Esophagus muscularis mucosa (tissue), 4 donors: Measurements from ENCODE around the gene MAGI2. TPM values are rescaled to one million over a fixed set of nuclear protein-coding genes. Genes with fewer than 3 reads are reported as not detected.

ENCODE experiments used
- DNase-seq: peaks from one replicate; pipeline ENCODE4 v3.0.0-alpha.2; 2017; ENCODE audit errors: extremely low spot score
- H3K27ac ChIP-seq, 4 donors: fragments of 200-600 bp; sonication (generic); replicated peaks in 1 of 4; 1 replicate in 3 of 4; 2 replicates in 1 of 4; pipeline ENCODE4 v1.5.1; 2016 to 2019; ENCODE audit warnings: mild to moderate bottlenecking in 1 of 4
- H3K27me3 ChIP-seq, 4 donors: fragments of 200-600 bp; sonication (generic); one replicate each; pipeline versions ENCODE4 v1.5.1 to v1.6.0; 2016 to 2019
- H3K36me3 ChIP-seq, 4 donors: fragments of 200-600 bp; sonication (generic); one replicate each; pipeline ENCODE4 v1.5.1; 2016 to 2019
- H3K4me1 ChIP-seq, 4 donors: fragments of 200-600 bp; sonication (generic); one replicate each; pipeline ENCODE4 v1.5.1; 2016 to 2019
- H3K4me3 ChIP-seq, 4 donors: fragments of 200-600 bp; sonication (generic); 1 replicate in 2 of 4; 2 replicates in 2 of 4; pipeline ENCODE4 v1.5.1; 2016 to 2019; ENCODE audit warnings: mild to moderate bottlenecking in 4 of 4, moderate library complexity in 1 of 4
- H3K9me3 ChIP-seq, 4 donors: fragments of 200-600 bp; sonication (generic); 1 replicate in 3 of 4; 2 replicates in 1 of 4; pipeline ENCODE4 v1.5.1; 2016 to 2019
- CTCF ChIP-seq, 3 experiments: fragments of 200-600 bp in 2 of 3; fragments of 450-650 bp in 1 of 3; sonication (generic) in 2 of 3; IDR thresholded peaks; one replicate each; pipeline ENCODE4 v1.5.1; 2017 to 2019; ENCODE audit warnings: antibody characterized with exemption in 3 of 3, mild to moderate bottlenecking in 2 of 3, moderate library complexity in 1 of 3
- EP300 ChIP-seq: sonication (generic); formaldehyde crosslinking; IDR thresholded peaks from one replicate; pipeline ENCODE4 v1.6.1; 2017; ENCODE audit warnings: antibody characterized with exemption
- POLR2A ChIP-seq: fragments of 450-650 bp; IDR thresholded peaks from one replicate; pipeline ENCODE4 v1.6.1; 2017; ENCODE audit warnings: antibody characterized with exemption, moderate library complexity, mild to moderate bottlenecking, low read depth
- POLR2AphosphoS5 ChIP-seq, 2 donors: sonication (generic); formaldehyde crosslinking; IDR thresholded peaks; one replicate each; pipeline ENCODE4 v1.6.1; 2017; ENCODE audit warnings: antibody characterized with exemption in 2 of 2
- WGBS: methylation state at CpG from one replicate; pipeline ENCODE4 v1.1.5; 2018; 5-methylcytosine and 5-hydroxymethylcytosine counted together
- intact Hi-C: fragments of 100-400 bp; cut with DNase I; formaldehyde crosslinking; loops from one replicate; pipeline ENCODE4 v1.15.1; 2023
- total RNA-seq, 4 donors: library from RNA; depleted of rRNA; stranded (reverse); fragments of >200 nt; gene quantifications; one replicate each; pipeline versions ENCODE4 v1.1.0 to v1.2.1, GENCODE V29; 2016

The MAGI2 gene
- total RNA-seq, 4 donors from 2014 or later, result 14.4 to 22.3 (median 21.2) TPM

- WGBS, result 78% methylated on average over 3 of the region's 3 CpGs
- H3K4me1 ChIP-seq, result no peaks in the 10 kb centered on the region
- no peaks in the 10 kb centered on the region for H3K36me3 ChIP-seq
- no peak overlapping the region for H3K27ac ChIP-seq
- no peak for TF ChIP-seq CTCF (IDR thresholded peaks at IDR 0.05)
- no peak for TF ChIP-seq EP300
- no peak for TF ChIP-seq POLR2AphosphoS5 (IDR thresholded peaks at IDR 0.05)
- no peak for TF ChIP-seq POLR2A
- no peak for DNase-seq
- no peaks in the 10 kb centered on the region for H3K9me3 ChIP-seq
- H3K27me3 ChIP-seq, result no peaks in the 10 kb centered on the region
- intact Hi-C loops, result no loop called here
- no peak overlapping the region for H3K4me3 ChIP-seq
These were observed 393.0 kb downstream of the MAGI2 start for GRCh38 chr7:79060498-79060897.

GRCh38 chr7:79055722-79056415 is 397.6 kb downstream of the MAGI2 start:
- H3K36me3 ChIP-seq, result no peaks in the 10 kb centered on the region
- WGBS, result 88% methylated on average over 6 of the region's 6 CpGs
- H3K27ac ChIP-seq, result no peak overlapping the region
- H3K4me1 ChIP-seq, result no peaks in the 10 kb centered on the region
- intact Hi-C loops, result no loop called here
- no peaks in the 10 kb centered on the region for H3K27me3 ChIP-seq
- TF ChIP-seq POLR2AphosphoS5 (IDR thresholded peaks at IDR 0.05), result no peak
- no peak for TF ChIP-seq EP300
- DNase-seq, result no peak
- H3K9me3 ChIP-seq, result no peaks in the 10 kb centered on the region
- no peak overlapping the region for H3K4me3 ChIP-seq

GRCh38 chr7:79051915-79052314 is 401.6 kb downstream of the MAGI2 start:
- H3K4me3 ChIP-seq, result no peak overlapping the region
- 85% methylated on average over 2 of the region's 2 CpGs for WGBS
- H3K4me1 ChIP-seq, result no peaks in the 10 kb centered on the region
- H3K27me3 ChIP-seq, result no peaks in the 10 kb centered on the region
- no peaks in the 10 kb centered on the region for H3K36me3 ChIP-seq
- H3K27ac ChIP-seq, result no peak overlapping the region
- TF ChIP-seq CTCF (IDR thresholded peaks at IDR 0.05) (no peak), POLR2A (no peak), EP300 (no peak), POLR2AphosphoS5 (IDR thresholded peaks at IDR 0.05) (no peak)
- intact Hi-C loops, result no loop called here
- no peaks in the 10 kb centered on the region for H3K9me3 ChIP-seq
- DNase-seq, result no peak

- intact Hi-C loops, result no loop called here
- Histone ChIP-seq H3K27ac (no peak overlapping the region), H3K9me3 (no peaks in the 10 kb centered on the region), H3K4me1 (no peaks in the 10 kb centered on the region), H3K4me3 (no peak overlapping the region), H3K36me3 (no peaks in the 10 kb centered on the region), H3K27me3 (no peaks in the 10 kb centered on the region)
- 81% methylated on average over 5 of the region's 5 CpGs for WGBS
- no peak for DNase-seq
- TF ChIP-seq POLR2A, result no peak
- no peak for TF ChIP-seq POLR2AphosphoS5 (IDR thresholded peaks at IDR 0.05)
- TF ChIP-seq EP300, result no peak
- no peak for TF ChIP-seq CTCF (IDR thresholded peaks at IDR 0.05)
These were observed 402.9 kb downstream of the MAGI2 start for GRCh38 chr7:79050603-79051002.

GRCh38 chr7:79046061-79046460 is 407.4 kb downstream of the MAGI2 start:
- 77% methylated on average over 2 of the region's 2 CpGs for WGBS
- Histone ChIP-seq H3K27me3 (no peaks in the 10 kb centered on the region), H3K4me3 (no peak overlapping the region), H3K27ac (no peak overlapping the region), H3K36me3 (no peaks in the 10 kb centered on the region), H3K4me1 (no peaks in the 10 kb centered on the region), H3K9me3 (no peaks in the 10 kb centered on the region)
- TF ChIP-seq EP300 (no peak), CTCF (IDR thresholded peaks at IDR 0.05) (no peak), POLR2AphosphoS5 (IDR thresholded peaks at IDR 0.05) (no peak), POLR2A (no peak)
- DNase-seq, result no peak
- intact Hi-C loops, result no loop called here
